SU-DHL-6 (cell line): ENCODE measurements around the gene ZNF491.

ENCODE experiments used
- H2AFZ ChIP-seq: fragments of 200-600 bp; sonication (generic); 2 replicates; pipeline ENCODE4 v1.6.1; 2014; ENCODE audit warnings: low read depth, mild to moderate bottlenecking, moderate library complexity, mixed read lengths, antibody characterized with exemption, low read length; ENCODE audit not compliant: severe bottlenecking
- H3F3A ChIP-seq: fragments of 200-600 bp; shearing (Covaris generic); 2 replicates; pipeline ENCODE4 v1.6.0; 2016; ENCODE audit warnings: antibody characterized with exemption, mild to moderate bottlenecking; ENCODE audit not compliant: insufficient read depth
- H3K27ac ChIP-seq: fragments of 200-600 bp; sonication (generic); 2 replicates; pipeline ENCODE4 v1.5.1; 2016; ENCODE audit warnings: low read depth, mild to moderate bottlenecking, low read length, moderate library complexity, mixed read lengths
- H3K27me3 ChIP-seq: fragments of 200-600 bp; sonication (generic), shearing (Covaris generic); 2 replicates; pipeline ENCODE4 v1.6.0; 2014; ENCODE audit warnings: mild to moderate bottlenecking, low read length
- H3K36me3 ChIP-seq: fragments of 200-600 bp; sonication (generic); 2 replicates; pipeline ENCODE4 v1.6.1; 2014; ENCODE audit warnings: mild to moderate bottlenecking, low read length, mixed read lengths
- H3K4me2 ChIP-seq: fragments of 300-600, 200-600 bp; shearing (Covaris generic), sonication (generic); 2 replicates; pipeline ENCODE4 v1.6.0; 2014; ENCODE audit warnings: low read length, low read depth, mild to moderate bottlenecking; ENCODE audit not compliant: poor library complexity, severe bottlenecking
- H3K4me3 ChIP-seq: fragments of 200-600 bp; sonication (generic); 2 replicates; pipeline ENCODE4 v1.5.1; 2014; ENCODE audit warnings: antibody characterized with exemption, low read length, mild to moderate bottlenecking, mixed read lengths; ENCODE audit not compliant: insufficient read depth, poor library complexity, severe bottlenecking
- H3K79me2 ChIP-seq: fragments of 200-600 bp; sonication (generic); 2 replicates; pipeline ENCODE4 v1.6.1; 2014; ENCODE audit warnings: mild to moderate bottlenecking, low read length, moderate library complexity; ENCODE audit not compliant: insufficient read depth
- H3K9ac ChIP-seq: fragments of 200-600 bp; sonication (generic); 2 replicates; pipeline ENCODE4 v1.7.0; 2014; ENCODE audit warnings: mild to moderate bottlenecking, low read length
- H3K9me2 ChIP-seq: fragments of 200-600 bp; sonication (generic); replicated peaks from 2 replicates; pipeline ENCODE4 v1.6.1; 2014; ENCODE audit warnings: low read length; ENCODE audit not compliant: insufficient read depth
- H3K9me3 ChIP-seq: fragments of 200-600 bp; sonication (generic); 2 replicates; pipeline ENCODE4 v1.6.1; 2014; ENCODE audit warnings: low read length, mixed read lengths; ENCODE audit not compliant: insufficient read depth
- H4K20me1 ChIP-seq: fragments of 200-600 bp; sonication (generic); 2 replicates; pipeline ENCODE4 v1.6.1; 2014; ENCODE audit warnings: low read depth, mild to moderate bottlenecking, antibody characterized with exemption, low read length, moderate library complexity, mixed read lengths
- EZH2phosphoT487 ChIP-seq: fragments of 200-600 bp; sonication (generic), shearing (Covaris generic); conservative IDR thresholded peaks from 2 replicates; pipeline ENCODE4 v1.6.1; 2018; ENCODE audit warnings: mild to moderate bottlenecking, antibody characterized with exemption, low read length, moderate library complexity, mixed read lengths
- TF ChIP-seq, protein P1 (sequence below): fragments of 200-600 bp; sonication (generic); IDR thresholded peaks from one replicate; pipeline ENCODE4 v1.5.1; 2017; ENCODE audit warnings: antibody characterized with exemption, mild to moderate bottlenecking, low read length, moderate library complexity; ENCODE audit not compliant: insufficient read depth, poor library complexity, severe bottlenecking

ZNF491 gene

DNA sequence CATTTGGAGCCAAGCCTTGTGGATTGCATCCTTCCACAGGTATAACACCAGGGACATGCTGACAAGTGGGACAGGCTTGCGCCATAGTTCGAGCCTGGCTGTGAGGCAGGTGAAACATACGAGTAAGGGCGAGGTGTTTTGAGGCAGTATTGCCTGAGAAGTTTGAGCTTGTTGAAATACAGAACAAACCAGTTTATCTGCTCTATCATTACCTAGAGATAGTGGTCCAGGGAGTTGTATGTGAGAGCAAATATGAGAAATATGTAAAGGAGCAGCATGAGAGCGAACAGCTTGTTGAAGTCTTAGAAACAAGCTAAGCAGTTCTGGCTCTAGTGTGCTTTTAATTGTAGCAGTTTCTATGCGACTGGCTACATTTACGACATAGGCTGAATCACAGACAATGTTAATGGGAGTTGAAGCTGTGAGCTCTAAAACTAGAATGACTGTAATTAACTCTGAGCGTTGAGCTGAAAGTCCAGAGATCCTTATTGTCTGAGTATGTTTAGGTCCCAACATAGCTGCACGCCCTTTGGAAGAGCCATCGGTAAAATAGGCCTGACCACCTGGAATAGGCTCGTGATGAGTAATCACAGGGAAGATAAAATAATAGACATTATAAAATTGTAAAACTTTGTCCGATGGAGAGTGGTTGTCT is 58.4 kb downstream of the ZNF491 start:
- Histone ChIP-seq H3K27ac (no peak overlapping the region), H3K9me2 (no peaks in the 10 kb centered on the region), H3K4me3 (no peak overlapping the region), H3K4me2 (no peak overlapping the region), H3K9ac (no peak overlapping the region), H3K9me3 (no peaks in the 10 kb centered on the region), H2AFZ (no peak overlapping the region), H3K79me2 (peaks cover 55% of the 10 kb centered on the region), H4K20me1 (no peaks in the 10 kb centered on the region), H3K27me3 (no peaks in the 10 kb centered on the region), H3F3A (no peaks in the 10 kb centered on the region), H3K36me3 (peaks cover 6% of the 10 kb centered on the region; the same call in 1 of the 2 replicates)
- no peak for TF ChIP-seq EZH2phosphoT487
- TF ChIP-seq, protein P1, sequence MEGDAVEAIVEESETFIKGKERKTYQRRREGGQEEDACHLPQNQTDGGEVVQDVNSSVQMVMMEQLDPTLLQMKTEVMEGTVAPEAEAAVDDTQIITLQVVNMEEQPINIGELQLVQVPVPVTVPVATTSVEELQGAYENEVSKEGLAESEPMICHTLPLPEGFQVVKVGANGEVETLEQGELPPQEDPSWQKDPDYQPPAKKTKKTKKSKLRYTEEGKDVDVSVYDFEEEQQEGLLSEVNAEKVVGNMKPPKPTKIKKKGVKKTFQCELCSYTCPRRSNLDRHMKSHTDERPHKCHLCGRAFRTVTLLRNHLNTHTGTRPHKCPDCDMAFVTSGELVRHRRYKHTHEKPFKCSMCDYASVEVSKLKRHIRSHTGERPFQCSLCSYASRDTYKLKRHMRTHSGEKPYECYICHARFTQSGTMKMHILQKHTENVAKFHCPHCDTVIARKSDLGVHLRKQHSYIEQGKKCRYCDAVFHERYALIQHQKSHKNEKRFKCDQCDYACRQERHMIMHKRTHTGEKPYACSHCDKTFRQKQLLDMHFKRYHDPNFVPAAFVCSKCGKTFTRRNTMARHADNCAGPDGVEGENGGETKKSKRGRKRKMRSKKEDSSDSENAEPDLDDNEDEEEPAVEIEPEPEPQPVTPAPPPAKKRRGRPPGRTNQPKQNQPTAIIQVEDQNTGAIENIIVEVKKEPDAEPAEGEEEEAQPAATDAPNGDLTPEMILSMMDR, result no peak
